ENCODE data around the gene SCAI. TPM values are rescaled to one million over a fixed set of nuclear protein-coding genes. Genes with fewer than 3 reads are reported as not detected.

SCAI gene
- total RNA-seq, 1 experiment from 2014 or later: 15.5 TPM

- no peak overlapping the region for H4K5ac ChIP-seq (ENCODE audit: insufficient read length, low read depth, low read length)
- no peaks in the 10 kb centered on the region for H4K20me1 ChIP-seq (ENCODE audit: control insufficient read depth, insufficient read depth, insufficient read length)
- H2BK20ac ChIP-seq (ENCODE audit: low read depth, low read length, poor library complexity, severe bottlenecking): no peak overlapping the region
- no peak overlapping the region for H3K23ac ChIP-seq (ENCODE audit: insufficient read length, low read depth, low read length)
- no peak overlapping the region for H3K27ac Mint-ChIP-seq
- peaks cover 0 to 2% of the 10 kb centered on the region in 2 experiments; a peak in 2 of 5 replicates for H3K9me3 Mint-ChIP-seq
- no peak overlapping the region for H3K9ac ChIP-seq (ENCODE audit: extremely low read depth, insufficient read length, low read length)
- no peak overlapping the region for H3K18ac ChIP-seq (ENCODE audit: insufficient read length, low read depth, low read length)
- no peak for DNase-seq
- H3T11ph ChIP-seq (ENCODE audit: low read length): no peak overlapping the region
- no peak overlapping the region for H3K4me2 ChIP-seq (ENCODE audit: insufficient read depth, insufficient read length, low read length)
- no peak overlapping the region for H3K4me3 Mint-ChIP-seq
- no peak overlapping the region for H4K8ac ChIP-seq (replicated peaks; ENCODE audit: insufficient read length, low read depth, low read length)
- no peak overlapping the region for H3K56ac ChIP-seq (ENCODE audit: insufficient read length, low read depth, low read length)
- no peak overlapping the region for H2AFZ ChIP-seq (ENCODE audit: low read length)
- H2BK12ac ChIP-seq (ENCODE audit: insufficient read length, low read depth, low read length): no peak overlapping the region
- peaks cover 3 to 7% of the 10 kb centered on the region in 2 experiments; a peak in 3 of 4 replicates for H3K4me1 Mint-ChIP-seq
- H3K4ac ChIP-seq (ENCODE audit: low read depth, low read length): no peak overlapping the region
- H3K79me2 ChIP-seq (ENCODE audit: insufficient read depth, low read length): no peaks in the 10 kb centered on the region
- H2AK5ac ChIP-seq (ENCODE audit: insufficient read length, low read length): no peak overlapping the region
- H3K27me3 Mint-ChIP-seq (ENCODE audit: low read depth): no peaks in the 10 kb centered on the region
- H4K91ac ChIP-seq (ENCODE audit: insufficient read length, low read depth, low read length): no peak overlapping the region
- H3K79me1 ChIP-seq (ENCODE audit: insufficient read depth, low read depth, low read length, poor library complexity, severe bottlenecking): no peaks in the 10 kb centered on the region
- TF ChIP-seq CTCF (conservative IDR thresholded peaks at IDR 0.05): no peak
- H3K27ac ChIP-seq (ENCODE audit: insufficient read length, low read depth, low read length): no peak overlapping the region
- H3K14ac ChIP-seq (ENCODE audit: insufficient read depth, low read length): no peak overlapping the region
- no peak overlapping the region for H2BK5ac ChIP-seq (ENCODE audit: insufficient read length, low read length)
- no peaks in the 10 kb centered on the region for H3K9me3 ChIP-seq (ENCODE audit: control insufficient read depth, low read depth, low read length)
- no peaks in the 10 kb centered on the region for H3K23me2 ChIP-seq (ENCODE audit: insufficient read length, low read depth, low read length, poor library complexity, severe bottlenecking)
- peaks cover 5 to 22% (median 9%) of the 10 kb centered on the region in 3 experiments; a peak in 5 of 7 replicates for H3K36me3 Mint-ChIP-seq (ENCODE audit: insufficient read depth in 1 of 3, low read depth in 3 of 3)
- no peak overlapping the region for H2BK120ac ChIP-seq (ENCODE audit: low read depth, low read length, poor library complexity, severe bottlenecking)
- no peaks in the 10 kb centered on the region for H3K27me3 ChIP-seq (ENCODE audit: insufficient read depth, low read length)
- no peaks in the 10 kb centered on the region for H3K4me1 ChIP-seq (ENCODE audit: insufficient read depth, low read length)
- H2BK15ac ChIP-seq (ENCODE audit: low read depth, low read length): no peak overlapping the region
These were observed 54.0 kb downstream of the SCAI start for GRCh38 chr9:125089331-125089730.

All from H9 (cell line).